ENCODE results near the gene MAP3K10.
"Not testable (repeated sequence)": the region's sequence is repeated elsewhere in the genome, so short reads cannot be mapped to it uniquely, and the experiment has no call there.

GRCh38 chr19:40145749-40146029 is 45.5 kb upstream of the MAP3K10 start:
- not testable (repeated sequence) for TF ChIP-seq CTCF (conservative IDR thresholded peaks at IDR 0.05; ENCODE audit: low read depth, low read length); EZH2phosphoT487 (IDR thresholded peaks at IDR 0.05; ENCODE audit: borderline replicate concordance, low read length)
